GM19463 (cell line): ENCODE measurements around the gene RAI1.
"Not testable (repeated sequence)": the region's sequence is repeated elsewhere in the genome, so short reads cannot be mapped to it uniquely, and the experiment has no call there.

ENCODE experiments used
- ATAC-seq: cut with Tn5 transposase; IDR thresholded peaks from one replicate; pipeline ENCODE4 v1.9.1; 2021; ENCODE audit warnings: mild to moderate bottlenecking, moderate library complexity; ENCODE audit not compliant: unreplicated experiment

Gene RAI1

DNA sequence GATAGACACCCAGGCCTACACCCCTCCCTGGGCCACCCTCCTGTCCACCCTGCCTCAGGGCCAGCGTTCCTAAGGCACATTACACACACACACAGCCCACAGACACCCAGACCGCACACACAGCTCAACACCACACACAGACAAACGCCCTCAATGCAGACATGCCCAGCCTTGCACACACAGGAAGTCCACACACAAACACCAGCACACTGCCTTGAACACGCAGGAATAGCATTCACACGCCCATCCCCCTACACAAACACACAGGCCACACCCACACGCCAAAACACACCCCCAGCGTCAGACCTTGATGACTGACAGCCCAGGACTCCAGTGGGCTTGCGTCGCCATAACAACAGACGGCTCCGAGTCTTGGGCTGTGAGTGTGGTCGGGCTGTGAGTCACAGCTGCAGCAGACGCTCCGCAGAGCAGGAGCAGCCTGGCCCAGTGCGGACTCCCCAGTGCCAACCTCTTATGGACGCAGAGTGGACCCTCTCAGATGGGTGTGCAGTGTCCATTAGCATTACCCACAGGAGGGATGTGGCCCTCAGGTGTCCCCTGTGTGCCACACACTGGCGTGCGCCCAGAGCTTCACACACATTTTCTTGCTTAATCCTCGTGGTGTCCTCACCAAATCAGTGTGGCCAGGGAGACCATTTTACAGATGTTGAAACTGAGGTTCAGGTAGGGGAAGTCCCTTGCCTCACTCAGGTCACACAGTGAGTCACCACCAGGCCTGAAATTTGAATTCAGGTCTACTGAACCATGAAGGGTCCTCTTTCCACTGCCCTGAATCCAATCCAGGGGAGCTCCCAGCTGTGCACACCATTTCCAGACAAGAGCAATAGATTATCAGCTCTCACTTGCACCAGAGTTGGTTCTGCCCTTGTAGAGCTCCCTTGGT, 17.8 kb upstream of the RAI1 start:
- peak; percentile 91 for ATAC-seq

GRCh38 chr17:17664064-17664452, 17.2 kb upstream of the RAI1 start:
- no peak for ATAC-seq

DNA sequence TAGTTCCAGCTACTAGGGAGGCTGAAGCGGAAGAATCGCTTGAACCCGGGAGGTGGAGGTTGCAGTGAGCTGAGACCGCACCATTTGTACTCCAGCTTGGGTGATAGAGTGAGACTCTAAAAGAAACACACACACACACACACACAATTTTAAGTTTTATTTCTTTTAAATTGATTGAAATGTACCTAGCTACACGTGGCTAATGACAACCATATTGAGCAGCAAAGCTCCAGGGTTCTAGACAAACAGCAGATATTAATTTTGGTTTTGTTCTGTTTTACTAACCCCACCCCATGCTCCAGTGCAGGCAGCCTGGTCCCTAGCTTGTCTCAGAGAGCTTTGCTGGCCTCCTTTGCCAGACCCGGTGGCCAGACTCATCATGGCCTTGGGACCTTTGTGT, 16.0 kb upstream of the RAI1 start:
- no peak for ATAC-seq

- no peak for ATAC-seq
Observed at GRCh38 chr17:17666111-17666714, 15.0 kb upstream of the RAI1 start.

GRCh38 chr17:17667231-17667630, 14.0 kb upstream of the RAI1 start:
- no peak for ATAC-seq

DNA sequence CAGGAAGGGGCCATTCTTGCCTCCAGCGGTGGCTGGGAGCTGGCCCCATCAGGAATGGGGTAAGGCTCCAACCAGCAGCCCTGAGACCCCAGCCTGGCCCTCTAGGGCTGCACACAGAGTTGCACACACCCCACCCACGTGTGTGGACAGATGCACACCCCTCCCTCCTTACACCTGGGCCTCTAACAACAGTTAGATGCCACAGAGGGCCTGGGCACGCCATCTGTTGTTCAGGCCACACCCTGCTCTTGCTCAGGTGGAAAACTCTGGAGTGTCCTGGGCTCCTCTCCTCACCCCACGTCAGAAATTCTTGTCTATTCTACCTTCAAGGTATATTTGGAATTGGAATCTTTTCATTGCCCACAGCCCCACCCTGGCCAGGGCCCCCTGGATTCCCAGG, 13.3 kb upstream of the RAI1 start:
- no peak for ATAC-seq

DNA sequence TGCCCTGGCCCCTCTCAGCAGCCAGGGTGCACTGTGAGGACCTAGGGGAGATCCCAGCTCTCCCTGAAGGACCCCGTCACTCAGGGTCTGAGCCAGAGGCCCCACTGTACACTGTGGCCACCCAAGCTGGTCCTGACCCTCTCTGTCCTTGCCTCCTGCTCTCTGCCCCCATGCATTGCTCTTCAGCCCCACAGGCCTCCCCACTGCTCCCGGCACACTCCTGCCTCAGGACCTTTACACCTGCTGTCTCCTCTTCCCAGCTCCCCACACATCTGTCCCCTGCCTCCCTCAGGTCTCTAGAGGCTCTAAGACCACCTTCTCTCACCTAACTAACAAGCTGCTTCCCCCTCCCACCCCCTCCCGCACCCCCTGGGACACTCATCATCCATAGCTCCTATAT, 12.9 kb upstream of the RAI1 start:
- no peak for ATAC-seq

- ATAC-seq = no peak
Observed at GRCh38 chr17:17668775-17669579, 12.3 kb upstream of the RAI1 start.

- no peak for ATAC-seq
Observed at GRCh38 chr17:17669580-17670235, 11.6 kb upstream of the RAI1 start.

DNA sequence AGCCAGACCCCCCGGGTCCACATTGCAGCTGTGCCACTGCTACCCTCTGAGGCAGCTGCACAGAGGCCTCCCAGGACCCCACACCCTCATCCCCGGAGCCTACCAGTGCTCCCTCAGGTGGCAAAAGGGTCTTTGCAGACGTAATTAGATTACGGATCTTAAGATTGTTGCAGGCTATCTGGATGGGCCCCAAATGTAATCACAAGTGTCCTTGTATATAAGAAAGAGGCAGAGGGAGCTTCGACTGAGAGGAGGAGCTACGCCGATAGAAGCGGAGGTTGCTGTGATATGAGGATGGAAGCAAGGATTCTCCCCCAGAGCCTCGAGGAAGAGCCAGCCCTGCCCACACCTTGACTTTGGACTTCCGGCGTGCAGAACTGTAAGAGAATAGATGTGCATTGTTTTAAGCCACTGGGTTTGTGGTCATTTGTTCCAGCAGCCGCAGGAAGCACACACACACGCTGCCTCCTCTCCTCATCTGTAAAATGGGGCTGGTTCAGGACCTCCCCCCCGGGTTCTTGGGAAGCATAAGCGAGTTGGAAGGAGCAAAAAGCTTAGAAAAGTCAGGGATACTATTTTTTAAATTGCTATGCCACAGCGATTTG, 10.5 kb upstream of the RAI1 start:
- no peak for ATAC-seq

DNA sequence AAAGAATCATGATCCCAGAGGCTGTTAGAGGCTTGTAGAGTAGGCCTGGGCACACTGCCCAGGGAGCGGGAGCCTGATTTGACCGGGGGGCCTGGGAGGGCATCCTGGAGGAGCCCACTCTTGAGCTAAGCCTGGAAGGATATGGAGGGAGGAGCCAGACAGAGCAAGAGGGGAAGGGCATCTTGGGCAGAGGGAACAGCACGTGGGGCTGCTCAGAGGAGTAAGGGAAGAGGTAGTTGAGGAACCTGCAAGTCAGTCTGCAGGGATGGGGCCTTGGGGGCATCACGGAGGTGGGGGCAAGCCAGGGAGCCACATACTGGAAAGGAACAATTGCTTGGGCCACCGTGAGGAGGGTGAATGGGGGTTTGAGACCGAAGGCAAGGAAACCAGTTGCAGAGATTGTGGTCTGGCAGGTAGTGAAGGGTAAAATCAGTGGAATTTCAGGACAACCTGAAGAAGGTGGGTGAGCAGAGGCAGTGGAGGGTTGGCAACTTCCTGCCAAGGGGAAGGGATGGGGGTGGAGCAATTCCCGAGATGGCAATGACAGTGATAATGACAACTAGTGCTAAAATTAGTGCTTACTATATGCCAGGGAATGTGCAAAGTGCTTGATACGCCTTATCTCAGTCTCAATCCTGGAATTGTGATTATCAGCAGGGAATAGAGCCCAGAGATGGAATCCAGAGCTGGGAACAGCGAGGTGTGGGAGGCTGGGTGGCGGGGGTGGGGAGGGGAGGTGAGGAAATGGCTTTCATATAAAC, 9.7 kb upstream of the RAI1 start:
- ATAC-seq = no peak

DNA sequence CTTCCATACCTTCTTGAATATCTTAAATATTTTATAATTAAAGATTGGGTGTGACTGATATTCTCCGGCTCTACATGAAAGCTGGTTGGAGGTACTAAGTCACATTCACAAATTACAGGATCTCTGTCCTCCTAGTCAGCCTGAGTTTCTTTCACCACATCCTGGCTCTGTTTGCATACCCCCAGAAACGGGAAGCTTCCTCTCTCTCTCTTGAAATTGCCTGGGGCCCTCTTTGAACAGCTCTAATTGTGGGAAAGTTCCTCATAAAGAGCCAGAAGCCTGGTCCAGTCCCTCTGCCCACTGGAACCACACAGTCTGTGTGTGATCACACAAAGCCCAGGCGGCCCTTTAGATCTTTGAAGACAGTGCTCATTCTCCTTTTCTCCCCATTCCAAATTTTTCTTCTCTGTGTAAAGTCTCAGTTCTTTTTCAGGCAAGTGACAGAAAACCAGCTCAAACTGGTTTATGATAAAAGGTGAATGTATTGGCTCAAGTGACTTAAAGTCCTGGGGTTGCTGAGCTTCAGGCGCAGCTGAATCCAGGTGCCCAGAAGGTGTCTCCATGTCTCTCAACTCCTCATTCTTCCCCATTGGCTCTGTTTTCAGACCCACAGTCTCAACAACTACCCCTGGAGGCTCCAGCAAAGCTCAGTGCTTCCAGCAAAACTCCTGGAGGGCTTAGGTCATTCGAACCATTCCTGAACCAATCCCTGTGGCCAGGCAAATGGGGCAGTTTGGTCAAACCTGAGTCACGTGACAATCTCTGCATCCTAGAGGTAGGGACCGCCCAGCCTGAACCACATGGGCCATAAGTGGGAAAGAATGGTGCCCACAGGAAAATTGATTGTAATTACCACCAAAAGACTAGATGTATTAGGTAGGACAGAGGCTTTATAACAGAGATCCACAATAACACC, 8.5 kb upstream of the RAI1 start:
- ATAC-seq = no peak

DNA sequence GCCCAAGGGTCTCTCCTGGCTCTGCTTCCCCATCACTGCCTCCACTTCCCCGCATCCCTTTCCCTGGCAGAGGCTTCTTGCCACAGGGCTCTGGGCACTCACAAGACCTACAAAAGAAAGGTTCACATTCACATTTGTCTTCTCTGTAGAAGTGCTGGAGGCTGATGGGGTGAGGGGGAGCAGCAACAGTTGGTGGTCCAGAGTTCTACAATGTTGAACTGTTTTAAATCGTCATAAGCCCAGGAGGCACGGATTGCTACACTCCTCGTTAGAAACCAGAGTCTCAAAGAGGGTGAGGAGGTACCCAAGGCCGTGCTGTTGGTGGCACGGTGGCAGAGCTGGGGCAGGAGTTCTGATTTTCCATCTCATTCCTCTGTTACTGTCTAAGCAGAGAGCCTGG, 5.8 kb upstream of the RAI1 start:
- ATAC-seq = no peak

GRCh38 chr17:17675925-17676534, 5.2 kb upstream of the RAI1 start:
- no peak for ATAC-seq

- ATAC-seq = no peak
Observed at GRCh38 chr17:17676752-17677151, 4.5 kb upstream of the RAI1 start.

GRCh38 chr17:17677299-17678040, 3.8 kb upstream of the RAI1 start:
- no peak for ATAC-seq

- not testable (repeated sequence) for ATAC-seq
Observed at GRCh38 chr17:17678063-17678699, 3.1 kb upstream of the RAI1 start.
